ENCODE results near the gene SLC25A39. TPM values are rescaled to one million over a fixed set of nuclear protein-coding genes. Genes with fewer than 3 reads are reported as not detected.

Gene SLC25A39
- total and polyA plus RNA-seq, 2 of the 13 experiments (the other 11 are each of a cell fraction or from before 2014, with no cell fraction given): 144 to 151 TPM

DNA sequence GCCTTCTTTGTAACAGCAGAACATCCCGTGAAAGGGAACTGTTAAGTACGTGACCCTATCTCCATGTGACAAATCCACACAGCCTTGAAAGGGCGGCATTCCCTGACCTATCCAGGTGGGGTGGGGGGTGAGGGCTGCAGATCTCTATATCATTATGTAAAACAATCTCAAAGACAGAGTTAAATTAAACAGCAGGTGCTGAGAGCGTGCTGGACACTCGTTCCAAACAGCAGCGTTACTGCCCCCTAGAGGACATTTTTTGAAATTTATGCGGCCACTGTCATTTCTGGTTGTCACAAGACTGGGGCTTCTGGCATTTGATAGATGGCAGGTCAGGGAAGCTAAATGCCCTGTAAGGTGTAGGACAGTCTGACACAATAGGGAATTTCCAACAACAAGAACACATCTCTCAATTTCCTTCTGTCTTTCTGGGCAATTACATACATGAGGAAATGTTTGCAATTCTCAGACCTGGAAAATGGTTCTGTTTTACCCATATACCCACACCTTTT lies 6.7 kb upstream of the SLC25A39 start (continued):
- TF ChIP-seq ZHX1 (CRISPR knock-in tag; IDR thresholded peaks at IDR 0.05; ENCODE audit: low read depth): no peak
- no peak for TF ChIP-seq KDM6A (CRISPR knock-in tag; IDR thresholded peaks at IDR 0.05; ENCODE audit: low read depth)
- TF ChIP-seq TOE1 (CRISPR knock-in tag; IDR thresholded peaks at IDR 0.05): no peak
- TF ChIP-seq, protein P1, sequence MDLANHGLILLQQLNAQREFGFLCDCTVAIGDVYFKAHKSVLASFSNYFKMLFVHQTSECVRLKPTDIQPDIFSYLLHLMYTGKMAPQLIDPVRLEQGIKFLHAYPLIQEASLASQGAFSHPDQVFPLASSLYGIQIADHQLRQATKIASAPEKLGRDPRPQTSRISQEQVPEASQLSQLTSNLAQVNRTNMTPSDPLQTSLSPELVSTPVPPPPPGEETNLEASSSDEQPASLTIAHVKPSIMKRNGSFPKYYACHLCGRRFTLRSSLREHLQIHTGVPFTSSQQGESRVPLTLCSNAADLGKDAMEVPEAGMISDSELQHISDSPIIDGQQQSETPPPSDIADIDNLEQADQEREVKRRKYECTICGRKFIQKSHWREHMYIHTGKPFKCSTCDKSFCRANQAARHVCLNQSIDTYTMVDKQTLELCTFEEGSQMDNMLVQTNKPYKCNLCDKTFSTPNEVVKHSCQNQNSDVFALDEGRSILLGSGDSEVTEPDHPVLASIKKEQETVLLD (CRISPR knock-in tag; IDR thresholded peaks at IDR 0.05; ENCODE audit: low read depth): no peak
- no peak for TF ChIP-seq KLF11 (CRISPR knock-in tag; IDR thresholded peaks at IDR 0.05)
- TF ChIP-seq MAFG (CRISPR knock-in tag; IDR thresholded peaks at IDR 0.05): no peak
- no peak for TF ChIP-seq ZNF468 (CRISPR knock-in tag; IDR thresholded peaks at IDR 0.05)
- no peak for TF ChIP-seq BORCS8-MEF2B (CRISPR knock-in tag; IDR thresholded peaks at IDR 0.05)
- no peak for TF ChIP-seq ZNF501 (CRISPR knock-in tag; IDR thresholded peaks at IDR 0.05)
- no peak for TF ChIP-seq ETV6 (CRISPR knock-in tag; conservative IDR thresholded peaks at IDR 0.05)
- TF ChIP-seq RCOR2 (CRISPR knock-in tag; IDR thresholded peaks at IDR 0.05): no peak
- no peak for TF ChIP-seq ZNF451 (CRISPR knock-in tag; IDR thresholded peaks at IDR 0.05)
- TF ChIP-seq ZNF562 (CRISPR knock-in tag; IDR thresholded peaks at IDR 0.05; ENCODE audit: borderline replicate concordance): no peak
- TF ChIP-seq SCMH1 (CRISPR knock-in tag; IDR thresholded peaks at IDR 0.05; ENCODE audit: borderline replicate concordance): no peak
- TF ChIP-seq HNRNPK (IDR thresholded peaks at IDR 0.05; ENCODE audit: low read depth, low read length, poor library complexity, severe bottlenecking): no peak
- TF ChIP-seq, protein P2, sequence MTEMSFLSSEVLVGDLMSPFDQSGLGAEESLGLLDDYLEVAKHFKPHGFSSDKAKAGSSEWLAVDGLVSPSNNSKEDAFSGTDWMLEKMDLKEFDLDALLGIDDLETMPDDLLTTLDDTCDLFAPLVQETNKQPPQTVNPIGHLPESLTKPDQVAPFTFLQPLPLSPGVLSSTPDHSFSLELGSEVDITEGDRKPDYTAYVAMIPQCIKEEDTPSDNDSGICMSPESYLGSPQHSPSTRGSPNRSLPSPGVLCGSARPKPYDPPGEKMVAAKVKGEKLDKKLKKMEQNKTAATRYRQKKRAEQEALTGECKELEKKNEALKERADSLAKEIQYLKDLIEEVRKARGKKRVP (CRISPR knock-in tag; IDR thresholded peaks at IDR 0.05): no peak
- TF ChIP-seq MEIS2 (CRISPR knock-in tag; IDR thresholded peaks at IDR 0.05): 0 out of 2 replicates have a peak, but pooled peaks have one; percentile 37
- TF ChIP-seq ZNF337 (CRISPR knock-in tag; IDR thresholded peaks at IDR 0.05; ENCODE audit: borderline replicate concordance, low read depth): peak; percentile 41; the same call in 1 of the 2 replicates
- TF ChIP-seq, protein P3, sequence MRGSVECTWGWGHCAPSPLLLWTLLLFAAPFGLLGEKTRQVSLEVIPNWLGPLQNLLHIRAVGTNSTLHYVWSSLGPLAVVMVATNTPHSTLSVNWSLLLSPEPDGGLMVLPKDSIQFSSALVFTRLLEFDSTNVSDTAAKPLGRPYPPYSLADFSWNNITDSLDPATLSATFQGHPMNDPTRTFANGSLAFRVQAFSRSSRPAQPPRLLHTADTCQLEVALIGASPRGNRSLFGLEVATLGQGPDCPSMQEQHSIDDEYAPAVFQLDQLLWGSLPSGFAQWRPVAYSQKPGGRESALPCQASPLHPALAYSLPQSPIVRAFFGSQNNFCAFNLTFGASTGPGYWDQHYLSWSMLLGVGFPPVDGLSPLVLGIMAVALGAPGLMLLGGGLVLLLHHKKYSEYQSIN (CRISPR knock-in tag; IDR thresholded peaks at IDR 0.05; ENCODE audit: borderline replicate concordance): no peak
- no peak for TF ChIP-seq ZNF432 (CRISPR knock-in tag; IDR thresholded peaks at IDR 0.05; ENCODE audit: borderline replicate concordance)
- TF ChIP-seq ZIK1 (CRISPR knock-in tag; IDR thresholded peaks at IDR 0.05; ENCODE audit: borderline replicate concordance, low read depth): no peak
- TF ChIP-seq, protein P4, sequence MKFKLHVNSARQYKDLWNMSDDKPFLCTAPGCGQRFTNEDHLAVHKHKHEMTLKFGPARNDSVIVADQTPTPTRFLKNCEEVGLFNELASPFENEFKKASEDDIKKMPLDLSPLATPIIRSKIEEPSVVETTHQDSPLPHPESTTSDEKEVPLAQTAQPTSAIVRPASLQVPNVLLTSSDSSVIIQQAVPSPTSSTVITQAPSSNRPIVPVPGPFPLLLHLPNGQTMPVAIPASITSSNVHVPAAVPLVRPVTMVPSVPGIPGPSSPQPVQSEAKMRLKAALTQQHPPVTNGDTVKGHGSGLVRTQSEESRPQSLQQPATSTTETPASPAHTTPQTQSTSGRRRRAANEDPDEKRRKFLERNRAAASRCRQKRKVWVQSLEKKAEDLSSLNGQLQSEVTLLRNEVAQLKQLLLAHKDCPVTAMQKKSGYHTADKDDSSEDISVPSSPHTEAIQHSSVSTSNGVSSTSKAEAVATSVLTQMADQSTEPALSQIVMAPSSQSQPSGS (CRISPR knock-in tag; IDR thresholded peaks at IDR 0.05): no peak
- TF ChIP-seq TBP (CRISPR knock-in tag; IDR thresholded peaks at IDR 0.05): no peak
